NCI-H1092 (cell line): Measurements from ENCODE around the gene CRYL1.

Experiments used
- DNase-seq: peaks from one replicate; lab custom pipeline; 2025; lab: John Stamatoyannopoulos, UW

Gene CRYL1

DNA sequence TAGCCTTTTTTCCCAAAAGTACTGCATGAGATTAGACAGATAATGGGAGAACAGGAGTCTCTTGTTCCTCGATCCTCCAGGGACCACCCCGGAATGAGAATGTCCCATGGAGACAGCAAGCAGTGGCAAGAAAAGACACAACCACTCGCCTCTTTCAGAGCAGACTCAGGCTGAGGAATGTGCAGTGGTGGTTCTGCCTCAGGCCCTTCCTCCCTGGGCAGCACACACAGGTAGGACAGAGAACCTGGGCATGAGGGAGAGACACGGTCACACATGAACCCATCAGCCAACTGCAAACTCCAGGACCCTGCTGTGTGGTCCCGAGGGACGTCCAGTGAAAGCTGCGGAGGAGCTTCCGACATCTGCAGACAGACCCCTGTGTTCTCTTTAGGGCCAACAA is 31.0 kb downstream of the CRYL1 start:
- no peak for DNase-seq

DNA sequence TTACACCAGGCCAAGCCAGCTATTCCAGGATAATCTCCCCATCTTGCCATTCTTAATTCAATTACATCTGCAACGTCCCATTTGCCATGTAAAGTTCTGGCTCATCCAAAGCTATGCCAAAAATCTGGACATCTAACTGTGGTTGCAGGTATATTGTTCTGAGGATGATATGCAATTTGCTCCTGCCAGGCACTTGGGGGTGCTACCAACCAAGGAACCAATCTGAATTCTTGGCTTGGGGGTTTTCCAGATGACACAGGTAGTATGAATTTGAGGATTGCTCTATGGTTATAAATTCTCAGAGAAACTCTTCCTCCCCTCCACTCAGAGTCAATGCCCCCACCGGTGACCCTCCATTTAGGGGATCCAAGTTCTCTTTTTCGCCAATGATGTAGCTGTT is 33.0 kb downstream of the CRYL1 start:
- no peak for DNase-seq

GRCh38 chr13:20491926-20492435 is 33.7 kb downstream of the CRYL1 start:
- DNase-seq: no peak

DNA sequence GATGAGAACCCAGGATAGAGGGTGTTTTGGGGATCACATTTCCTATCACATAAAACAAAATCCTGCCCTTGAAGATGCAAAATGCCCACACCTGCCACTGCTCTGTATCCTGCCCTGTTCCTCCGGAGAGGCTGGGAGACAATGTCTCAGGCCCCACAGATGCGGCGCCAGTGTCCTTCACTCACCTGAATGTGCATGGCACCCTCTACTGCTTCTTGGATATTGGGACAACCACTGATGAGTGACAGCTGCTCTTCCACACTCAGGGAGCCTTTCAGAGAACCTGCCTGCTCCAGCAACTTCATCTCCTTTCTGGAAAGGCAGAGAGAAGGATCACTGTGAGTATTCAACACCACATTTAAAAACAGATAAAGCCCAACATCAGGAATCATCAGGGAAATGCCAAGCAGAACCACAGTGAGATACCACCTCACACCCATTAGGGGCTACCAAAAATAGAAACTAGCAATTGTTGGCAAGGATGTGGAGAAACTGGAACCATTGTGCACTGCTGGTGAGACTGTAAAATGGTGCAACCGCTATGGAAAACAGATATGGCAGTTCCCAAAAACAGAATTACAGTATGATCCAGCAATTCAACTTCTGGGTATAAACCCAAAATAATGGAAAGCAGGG is 36.4 kb downstream of the CRYL1 start:
- DNase-seq: no peak

GRCh38 chr13:20487927-20488326 is 37.7 kb downstream of the CRYL1 start:
- DNase-seq: no peak

DNA sequence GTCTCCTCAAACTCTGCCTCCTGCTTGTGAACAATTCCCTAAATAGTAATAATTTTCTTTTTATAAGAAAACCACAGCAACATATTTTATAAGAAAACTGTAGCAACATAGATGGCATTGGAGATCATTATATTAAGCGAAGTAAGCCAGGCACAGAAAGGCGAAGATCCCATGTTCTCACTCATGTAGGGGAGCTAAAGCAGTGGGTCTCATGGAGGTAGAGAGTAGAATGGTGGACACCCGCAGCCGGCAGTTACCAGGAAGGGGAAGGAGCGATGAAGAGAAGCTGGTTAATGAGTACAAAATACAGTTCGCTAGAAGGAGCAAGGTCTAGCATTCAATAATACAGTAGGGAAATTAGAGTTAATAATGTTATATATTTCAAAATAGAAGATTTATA is 42.9 kb downstream of the CRYL1 start:
- no peak for DNase-seq

- DNase-seq: no peak
Measured at GRCh38 chr13:20482275-20482761, 43.3 kb downstream of the CRYL1 start.

DNA sequence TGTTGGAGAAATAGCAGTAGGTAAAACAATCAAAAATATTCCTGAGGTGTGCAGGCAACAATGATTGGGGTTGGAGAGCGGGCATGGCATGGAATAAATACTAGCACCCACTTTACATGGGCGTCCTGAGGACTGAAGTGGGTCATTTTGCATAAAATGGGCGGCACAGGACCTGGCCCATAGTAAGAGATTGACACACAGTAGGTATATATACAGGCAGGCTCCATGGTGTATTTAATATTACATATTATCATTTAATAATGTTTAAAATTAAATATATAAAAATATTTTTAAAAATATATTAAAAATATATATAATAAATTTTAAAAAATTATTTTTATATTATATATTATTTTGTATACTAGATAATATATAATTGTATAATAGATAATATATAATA is 48.3 kb downstream of the CRYL1 start:
- no peak for DNase-seq

- no peak for DNase-seq
Measured at GRCh38 chr13:20475927-20476691, 49.5 kb downstream of the CRYL1 start.

- no peak for DNase-seq
Measured at GRCh38 chr13:20474515-20474914, 51.1 kb downstream of the CRYL1 start.

DNA sequence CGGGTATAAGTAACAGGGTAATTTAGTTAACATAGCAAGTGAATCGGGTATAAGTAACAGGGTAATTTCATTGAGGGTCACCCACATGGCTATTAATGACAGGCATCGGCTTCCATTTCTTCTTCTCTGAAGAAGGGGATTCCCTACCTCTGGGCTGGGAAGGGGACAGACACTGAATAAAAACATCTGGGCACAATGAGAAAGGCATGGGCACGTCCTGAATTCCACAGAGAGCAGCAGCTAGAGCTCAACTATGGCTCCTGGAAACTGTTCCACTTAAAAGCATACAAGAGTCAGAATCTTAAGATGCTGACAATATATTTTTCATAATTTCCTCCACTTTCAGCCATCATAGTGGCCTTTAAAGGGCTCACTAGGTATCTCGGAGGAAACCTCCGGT is 51.8 kb downstream of the CRYL1 start:
- no peak for DNase-seq

GRCh38 chr13:20473139-20473538 is 52.5 kb downstream of the CRYL1 start:
- DNase-seq: no peak

DNA sequence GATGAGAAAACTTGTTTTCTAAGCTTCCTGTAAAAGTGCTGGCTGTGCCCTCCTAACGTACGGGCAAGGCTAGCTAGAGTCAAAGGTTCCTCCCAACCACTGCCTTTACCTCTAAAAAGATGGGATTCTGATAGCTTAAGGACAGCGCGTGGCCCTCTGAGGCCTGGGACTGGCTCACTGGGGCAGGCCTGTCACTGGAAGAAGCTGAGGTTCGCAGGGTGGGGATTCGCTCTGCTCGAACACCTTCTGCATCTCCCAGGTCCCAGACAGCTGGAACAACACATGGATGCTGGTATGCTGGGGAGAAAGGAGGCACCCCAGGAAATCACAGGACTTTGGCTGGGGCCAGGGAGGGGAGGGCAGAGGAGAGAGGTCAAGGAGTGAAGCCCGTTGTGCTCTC is 53.1 kb downstream of the CRYL1 start:
- no peak for DNase-seq

DNA sequence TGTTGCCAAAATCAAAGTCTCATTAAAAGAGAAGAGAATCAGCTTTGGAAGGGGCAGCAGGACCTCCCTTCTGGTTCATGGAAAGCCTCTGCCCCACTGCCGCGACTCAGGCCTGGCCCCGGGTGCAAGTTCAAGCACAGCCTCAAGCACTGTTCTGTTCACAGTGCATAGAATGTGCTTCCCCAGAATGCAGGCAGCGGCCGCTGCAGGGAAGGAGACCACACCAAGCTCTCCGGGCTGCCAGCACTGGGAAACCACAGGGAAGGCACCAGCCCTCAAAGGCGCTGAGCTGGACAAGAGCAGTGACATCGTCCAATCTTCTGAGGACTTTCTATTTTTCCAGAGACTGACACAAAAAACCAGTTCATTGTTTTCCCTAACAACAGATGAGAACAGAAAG is 55.5 kb downstream of the CRYL1 start:
- no peak for DNase-seq

- no peak for DNase-seq
Measured at GRCh38 chr13:20466371-20466770, 59.3 kb downstream of the CRYL1 start.

DNA sequence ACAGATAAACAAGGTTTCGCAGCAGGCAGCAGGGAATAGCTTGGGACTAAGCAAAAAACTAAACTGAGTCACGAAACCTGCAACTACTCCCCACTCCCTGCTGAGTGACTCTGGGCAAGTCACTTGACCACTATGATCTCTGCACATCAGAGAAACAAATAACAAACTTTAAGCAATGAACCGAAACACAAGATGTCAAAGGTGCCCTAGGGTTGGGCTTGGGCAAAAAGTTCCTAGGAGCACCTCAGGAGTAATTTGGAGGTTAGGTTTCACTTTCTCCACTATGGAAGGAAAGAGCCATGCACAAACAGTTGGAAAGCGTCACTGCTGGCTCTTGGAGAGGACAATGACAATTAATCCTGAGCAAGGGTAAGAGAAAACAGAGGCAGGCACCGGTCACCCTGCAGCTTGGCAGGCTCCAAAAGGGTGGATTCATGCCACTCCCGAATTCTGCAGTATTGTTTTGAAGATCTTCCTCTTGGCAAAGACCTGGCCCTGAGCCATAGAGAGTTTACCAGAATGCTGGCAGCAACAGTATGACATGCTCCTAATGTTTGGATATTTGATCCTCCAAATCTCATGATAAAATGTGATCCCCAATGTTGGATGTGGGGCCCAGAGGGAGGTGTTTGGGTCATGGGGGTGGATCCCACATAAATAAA is 60.3 kb downstream of the CRYL1 start:
- no peak for DNase-seq

- DNase-seq: no peak
Measured at GRCh38 chr13:20462921-20463320, 62.7 kb downstream of the CRYL1 start.

GRCh38 chr13:20462533-20462915 is 63.1 kb downstream of the CRYL1 start:
- DNase-seq: no peak

GRCh38 chr13:20461860-20462532 is 63.7 kb downstream of the CRYL1 start:
- no peak for DNase-seq

- DNase-seq: no peak
Measured at GRCh38 chr13:20461481-20461859, 64.2 kb downstream of the CRYL1 start.

DNA sequence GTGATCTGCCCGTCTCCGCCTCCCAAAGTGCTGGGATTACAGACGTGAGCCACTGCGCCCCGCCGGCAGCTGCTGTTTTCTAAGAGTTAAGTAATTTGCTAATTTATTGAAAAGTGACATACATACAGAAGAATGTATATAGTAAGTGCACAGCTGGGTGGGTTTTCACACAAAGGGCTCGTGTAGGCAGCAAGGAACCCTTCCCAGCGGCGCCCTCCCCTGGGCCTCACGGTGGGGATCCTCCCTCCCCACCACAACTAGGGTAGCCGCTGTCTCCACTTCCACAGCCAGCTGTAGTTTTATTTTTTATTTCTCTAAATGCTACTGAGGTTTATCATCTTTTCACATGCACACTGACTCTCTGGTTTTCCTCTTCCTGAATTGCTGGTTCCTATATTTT is 64.9 kb downstream of the CRYL1 start:
- DNase-seq: no peak

GRCh38 chr13:20457670-20458069 is 68.0 kb downstream of the CRYL1 start:
- DNase-seq: no peak
